Endothelial cell of umbilical vein (primary cell): ENCODE measurements around the gene ATP5IF1.

ENCODE experiments used
- CTCF ChIP-seq, 2 donors: IDR thresholded peaks; 1 replicate in 1 of 2; 2 replicates in 1 of 2; pipeline ENCODE4 v1.5.1; 2011; ENCODE audit warnings: low read length in 2 of 2, mild to moderate bottlenecking in 2 of 2, moderate library complexity in 2 of 2, control low read depth in 1 of 2, inconsistent platforms in 1 of 2, low read depth in 1 of 2; ENCODE audit not compliant: insufficient read depth in 1 of 2; ENCODE audit errors: extremely low read depth in 1 of 2
- EZH2 ChIP-seq: IDR thresholded peaks from 2 replicates; pipeline ENCODE4 v1.6.1; 2012; ENCODE audit warnings: borderline replicate concordance, low read depth, mild to moderate bottlenecking, moderate library complexity, low read length, inconsistent platforms; ENCODE audit not compliant: severe bottlenecking
- FOS ChIP-seq: IDR thresholded peaks from 2 replicates; pipeline ENCODE4 v1.6.1; 2011; ENCODE audit warnings: mild to moderate bottlenecking, low read length, moderate library complexity, borderline replicate concordance; ENCODE audit not compliant: insufficient read depth
- GATA2 ChIP-seq: IDR thresholded peaks from 2 replicates; pipeline ENCODE4 v1.7.0; 2011; ENCODE audit warnings: low read depth, mild to moderate bottlenecking, moderate library complexity, mixed read lengths, low read length; ENCODE audit not compliant: insufficient read length, insufficient read depth
- MAX ChIP-seq: IDR thresholded peaks from 2 replicates; pipeline ENCODE4 v1.6.1; 2011; ENCODE audit not compliant: insufficient read depth, insufficient read length
- POLR2A ChIP-seq: IDR thresholded peaks from 2 replicates; pipeline ENCODE4 v1.6.1; 2012; ENCODE audit warnings: low read depth, mild to moderate bottlenecking, control low read depth, low read length
- POLR2AphosphoS5 ChIP-seq: IDR thresholded peaks from 2 replicates; pipeline ENCODE4 v1.6.1; 2012; ENCODE audit warnings: low read depth, mild to moderate bottlenecking, control low read depth, low read length, moderate library complexity; ENCODE audit not compliant: insufficient read depth

- TF ChIP-seq MAX, result no peak
- no peak for TF ChIP-seq POLR2AphosphoS5
- TF ChIP-seq POLR2A, result no peak
- TF ChIP-seq CTCF (IDR thresholded peaks at IDR 0.05; ENCODE audit: extremely low read depth in 1 of 2, insufficient read depth in 1 of 2, low read depth in 1 of 2, low read length in 2 of 2), result no peak
- no peak for TF ChIP-seq EZH2
- no peak for TF ChIP-seq GATA2
- TF ChIP-seq FOS, result no peak
These were observed 50.2 kb downstream of the ATP5IF1 start for GRCh38 chr1:28286111-28286510.
